ENCODE results near the gene IQGAP3. TPM values are rescaled to one million over a fixed set of nuclear protein-coding genes. Genes with fewer than 3 reads are reported as not detected.

IQGAP3 gene
- total and polyA plus RNA-seq, 7 experiments from 2014 or later: 0.24 to 14.4 TPM; not detected in 5

DNA sequence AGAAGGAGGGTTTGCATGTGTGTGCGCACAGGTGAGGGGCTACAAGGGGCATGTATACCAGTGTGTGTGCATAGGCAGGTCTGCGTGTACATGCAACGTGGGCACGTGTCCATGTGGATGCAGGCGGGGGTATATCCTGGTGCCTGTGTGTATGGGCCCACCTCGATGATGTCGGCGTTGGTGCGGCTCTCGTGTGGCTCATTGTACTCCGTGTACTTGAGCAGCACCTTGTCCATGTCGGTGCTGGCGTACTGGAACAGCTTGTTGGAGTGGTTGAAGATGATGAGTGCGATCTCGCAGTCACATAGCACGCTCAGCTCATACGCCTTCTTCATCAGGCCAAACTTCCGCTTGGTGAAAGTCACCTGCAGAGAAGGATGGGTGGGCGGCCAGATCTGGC is 90.1 kb downstream of the IQGAP3 start:
- Histone ChIP-seq H3K4me1 (ENCODE audit: control insufficient read depth in 2 of 2, insufficient read depth in 2 of 2, low read length in 2 of 2) (peaks cover 17 to 41% of the 10 kb centered on the region in 2 donors), H3K9me3 (ENCODE audit: control insufficient read depth in 2 of 3, low read length in 3 of 3) (no peaks in the 10 kb centered on the region), H3K27ac (ENCODE audit: low read depth, low read length) (peak overlapping the region; percentile 46), H3K27me3 (ENCODE audit: control insufficient read depth in 2 of 2, insufficient read depth in 2 of 2, low read length in 2 of 2) (no peaks in the 10 kb centered on the region), H3K36me3 (ENCODE audit: control insufficient read depth in 2 of 3, insufficient read depth in 3 of 3, low read length in 3 of 3) (peaks cover 22 to 80% (median 25%) of the 10 kb centered on the region in 3 experiments), H3K4me3 (ENCODE audit: low read length) (no peak overlapping the region)
- peaks cover 10 to 39% (median 26%) of the 10 kb centered on the region in 5 donors for H3K36me3 Mint-ChIP-seq
- H3K27me3 Mint-ChIP-seq: no peaks in the 10 kb centered on the region
- peak overlapping the region in 7 of 9 donors; percentile 76 to 94 (median 89) for H3K27ac Mint-ChIP-seq
- H3K4me3 Mint-ChIP-seq: peak overlapping the region in 2 of 10 donors; percentile 25 to 35
- peaks cover 54 to 72% (median 68%) of the 10 kb centered on the region in 7 donors for H3K4me1 Mint-ChIP-seq
- intact Hi-C loops (cut with micrococcal nuclease): loop anchor here in 1 of 2 donors (5.0 kb wide), 1 partner anchor 45 kb away; no protein-coding TSS in a partner anchor
- peaks cover 0 to 5% (median 0%) of the 10 kb centered on the region in 11 donors for H3K9me3 Mint-ChIP-seq
- no peak for DNase-seq
- ChIA-PET POLR2A (interaction anchor here (16.2 kb wide), 1 partner anchor 18 kb away, joined by 256 read pairs; the partner anchor contains the start of gene MEF2D), CTCF (interaction anchor here (0.6 to 3.4 kb wide), 10 partner anchors 9 to 135 kb away, joined by 3 to 39 read pairs (median 9); partner anchors contain the start of gene MEF2D)
- ATAC-seq: no peak

DNA sequence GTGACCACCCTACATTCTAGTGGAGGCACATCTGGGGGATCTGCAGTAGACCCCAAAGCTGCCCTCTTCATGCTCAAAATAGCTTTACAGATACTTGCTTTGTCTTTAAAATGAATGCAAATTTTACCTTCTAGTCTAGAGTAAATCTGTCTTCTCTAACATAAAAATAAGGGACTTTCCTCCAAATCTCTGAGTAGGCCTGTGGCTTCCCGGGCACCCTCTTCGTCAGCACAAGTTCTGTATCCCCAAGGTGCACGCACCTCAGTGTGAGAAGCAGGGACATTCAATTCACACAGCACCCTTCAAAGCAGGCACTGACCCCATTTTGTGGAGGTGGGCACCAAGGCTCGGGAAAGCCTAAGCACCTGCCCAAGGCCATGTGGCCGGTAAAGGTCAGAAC is 90.8 kb downstream of the IQGAP3 start:
- Mint-ChIP-seq H3K9me3 (peaks cover 0 to 5% (median 0%) of the 10 kb centered on the region in 11 donors), H3K27ac (peak overlapping the region; percentile 74 to 94 (median 89)), H3K36me3 (peaks cover 9 to 41% (median 29%) of the 10 kb centered on the region in 5 donors), H3K27me3 (no peaks in the 10 kb centered on the region), H3K4me1 (peaks cover 48 to 68% (median 61%) of the 10 kb centered on the region in 7 donors), H3K4me3 (peak overlapping the region in 6 of 10 donors; percentile 11 to 51 (median 30))
- intact Hi-C loops (cut with micrococcal nuclease): loop anchor here (2.0 to 5.0 kb wide), 5 partner anchors 46 to 127 kb away; partner anchors contain the start of gene IQGAP3 (in 2 of the 2)
- ATAC-seq: peak; percentile 38
- ChIA-PET CTCF (interaction anchor here (0.6 to 3.4 kb wide), 15 partner anchors 9 to 136 kb away, joined by 3 to 39 read pairs (median 8); partner anchors contain the start of gene MEF2D), POLR2A (interaction anchor here (0.9 to 16.2 kb wide), 3 partner anchors 9 to 21 kb away, joined by 3 to 256 read pairs (median 3); partner anchors contain the start of gene MEF2D)
- H3K27me3 ChIP-seq (ENCODE audit: control insufficient read depth in 2 of 2, insufficient read depth in 2 of 2, low read length in 2 of 2): no peaks in the 10 kb centered on the region
- peaks cover 29 to 87% (median 32%) of the 10 kb centered on the region in 3 experiments for H3K36me3 ChIP-seq (ENCODE audit: control insufficient read depth in 2 of 3, insufficient read depth in 3 of 3, low read length in 3 of 3)
- DNase-seq: peak in 3 of 9 donors; percentile 28 to 46 (median 30)
- H3K4me1 ChIP-seq (ENCODE audit: control insufficient read depth in 2 of 2, insufficient read depth in 2 of 2, low read length in 2 of 2): peaks cover 12 to 34% of the 10 kb centered on the region in 2 donors
- H3K27ac ChIP-seq (ENCODE audit: low read depth, low read length): peak overlapping the region; percentile 46
- no peaks in the 10 kb centered on the region for H3K9me3 ChIP-seq (ENCODE audit: control insufficient read depth in 2 of 3, low read length in 3 of 3)
- no peak overlapping the region for H3K4me3 ChIP-seq (ENCODE audit: low read length)

DNA sequence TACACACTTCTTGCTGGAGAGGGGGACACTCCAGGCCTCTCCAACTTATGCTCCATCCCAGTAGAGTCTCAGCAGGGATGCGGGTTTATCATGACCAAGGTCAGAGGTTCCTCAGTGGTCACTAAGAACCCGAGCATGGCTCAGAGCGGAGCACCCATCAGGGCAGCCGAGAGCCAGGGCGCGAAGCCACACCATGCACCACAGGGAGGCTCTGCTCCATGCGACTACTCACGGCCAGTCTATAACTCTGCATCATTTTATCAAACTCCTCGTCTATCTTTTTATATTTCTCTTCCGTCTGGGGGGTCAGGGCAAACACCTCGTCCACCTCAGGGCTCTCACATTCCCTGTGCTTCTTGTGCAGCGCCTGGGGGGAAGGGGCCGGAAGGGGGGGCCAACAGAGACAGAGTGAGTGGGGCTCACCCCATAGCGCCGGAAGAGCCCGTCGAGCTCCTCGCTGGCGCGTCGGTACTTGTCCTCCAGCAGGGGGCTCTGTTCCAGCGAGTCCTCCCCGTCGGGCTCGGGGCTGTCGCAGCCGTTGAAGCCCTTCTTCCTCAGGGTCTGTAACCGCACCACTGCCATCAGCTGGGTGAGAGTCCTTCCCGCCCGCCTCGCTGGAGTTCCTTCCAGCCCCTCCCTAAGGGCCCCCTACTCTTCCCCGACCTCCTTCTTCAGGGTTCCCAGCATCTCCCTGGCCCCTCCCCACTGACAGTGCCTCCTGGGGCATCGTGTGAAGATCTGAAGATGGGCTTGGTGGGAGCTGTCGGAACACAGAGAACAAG is 91.8 kb downstream of the IQGAP3 start:
- Histone ChIP-seq H3K27ac (ENCODE audit: low read depth, low read length) (peak overlapping the region; percentile 46), H3K4me3 (ENCODE audit: low read length) (no peak overlapping the region), H3K36me3 (ENCODE audit: control insufficient read depth in 2 of 3, insufficient read depth in 3 of 3, low read length in 3 of 3) (peaks cover 38 to 92% (median 39%) of the 10 kb centered on the region in 3 experiments), H3K27me3 (ENCODE audit: control insufficient read depth in 2 of 2, insufficient read depth in 2 of 2, low read length in 2 of 2) (no peaks in the 10 kb centered on the region), H3K4me1 (ENCODE audit: control insufficient read depth in 2 of 2, insufficient read depth in 2 of 2, low read length in 2 of 2) (peaks cover 12 to 25% of the 10 kb centered on the region in 2 donors), H3K9me3 (ENCODE audit: control insufficient read depth in 2 of 3, low read length in 3 of 3) (no peaks in the 10 kb centered on the region)
- Mint-ChIP-seq H3K36me3 (peaks cover 7 to 47% (median 32%) of the 10 kb centered on the region in 5 donors), H3K27ac (peak overlapping the region; percentile 74 to 99 (median 89)), H3K9me3 (peaks cover 0 to 5% (median 0%) of the 10 kb centered on the region in 11 donors), H3K4me3 (peak overlapping the region in 6 of 10 donors; percentile 23 to 51 (median 43)), H3K4me1 (peaks cover 42 to 67% (median 54%) of the 10 kb centered on the region in 7 donors), H3K27me3 (no peaks in the 10 kb centered on the region)
- ChIA-PET CTCF (interaction anchor here (0.6 to 3.4 kb wide), 22 partner anchors 9 to 665 kb away, joined by 3 to 39 read pairs (median 6); partner anchors contain the start of genes MEF2D and NAXE), POLR2A (interaction anchor here (0.9 to 16.2 kb wide), 6 partner anchors 8 to 111 kb away, joined by 3 to 256 read pairs (median 3); partner anchors contain the start of genes MEF2D and NAXE)
- intact Hi-C loops (cut with micrococcal nuclease): loop anchor here (1.0 to 5.0 kb wide), 9 partner anchors 20 to 128 kb away; partner anchors contain the start of genes IQGAP3 (in 2 of the 2) and MEF2D (in 1 of the 2)
- peak; percentile 63 to 88 (median 79) for DNase-seq
- ATAC-seq: peak; percentile 87

DNA sequence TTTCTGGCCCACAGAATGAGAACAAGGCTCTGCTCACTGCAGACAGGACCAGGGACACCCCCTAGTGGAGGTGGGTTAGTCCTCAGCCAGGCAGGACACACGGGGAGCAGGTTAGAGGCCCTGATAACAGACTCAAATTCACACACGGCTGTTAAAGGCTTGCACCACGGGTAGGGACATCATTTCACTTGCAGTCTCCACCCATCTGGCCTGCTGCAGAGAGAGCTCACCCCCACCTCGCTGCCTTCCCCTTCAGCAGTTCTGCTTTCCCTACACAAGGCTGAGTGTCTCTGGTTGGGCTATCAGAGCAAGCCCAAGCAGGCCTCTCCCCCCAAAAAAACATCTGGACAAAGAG is 92.4 kb downstream of the IQGAP3 start:
- Histone ChIP-seq H3K27me3 (ENCODE audit: control insufficient read depth in 2 of 2, insufficient read depth in 2 of 2, low read length in 2 of 2) (no peaks in the 10 kb centered on the region), H3K9me3 (ENCODE audit: control insufficient read depth in 2 of 3, low read length in 3 of 3) (no peaks in the 10 kb centered on the region), H3K36me3 (ENCODE audit: control insufficient read depth in 2 of 3, insufficient read depth in 3 of 3, low read length in 3 of 3) (peaks cover 44 to 98% (median 44%) of the 10 kb centered on the region in 3 experiments), H3K27ac (ENCODE audit: low read depth, low read length) (no peak overlapping the region), H3K4me3 (ENCODE audit: low read length) (no peak overlapping the region), H3K4me1 (ENCODE audit: control insufficient read depth in 2 of 2, insufficient read depth in 2 of 2, low read length in 2 of 2) (peaks cover 12 to 20% of the 10 kb centered on the region in 2 donors)
- ChIA-PET CTCF (interaction anchor here (0.6 to 3.4 kb wide), 22 partner anchors 9 to 664 kb away, joined by 3 to 39 read pairs (median 6); partner anchors contain the start of genes MEF2D and NAXE), POLR2A (interaction anchor here (1.0 to 16.2 kb wide), 4 partner anchors 11 to 23 kb away, joined by 3 to 256 read pairs (median 7); partner anchors contain the start of gene MEF2D)
- H3K4me3 Mint-ChIP-seq: peak overlapping the region in 1 of 10 donors; percentile 45
- ATAC-seq (no peak), DNase-seq (no peak)
- peaks cover 40 to 63% (median 49%) of the 10 kb centered on the region in 7 donors for H3K4me1 Mint-ChIP-seq
- no peaks in the 10 kb centered on the region for H3K27me3 Mint-ChIP-seq
- peak overlapping the region in 8 of 9 donors; percentile 3 to 99 (median 84) for H3K27ac Mint-ChIP-seq
- intact Hi-C loops (cut with micrococcal nuclease): loop anchor here (1.0 to 5.0 kb wide), 9 partner anchors 20 to 129 kb away; partner anchors contain the start of genes IQGAP3 (in 2 of the 2) and MEF2D (in 1 of the 2)
- peaks cover 7 to 51% (median 32%) of the 10 kb centered on the region in 5 donors for H3K36me3 Mint-ChIP-seq
- H3K9me3 Mint-ChIP-seq: peaks cover 0 to 5% (median 0%) of the 10 kb centered on the region in 11 donors

DNA sequence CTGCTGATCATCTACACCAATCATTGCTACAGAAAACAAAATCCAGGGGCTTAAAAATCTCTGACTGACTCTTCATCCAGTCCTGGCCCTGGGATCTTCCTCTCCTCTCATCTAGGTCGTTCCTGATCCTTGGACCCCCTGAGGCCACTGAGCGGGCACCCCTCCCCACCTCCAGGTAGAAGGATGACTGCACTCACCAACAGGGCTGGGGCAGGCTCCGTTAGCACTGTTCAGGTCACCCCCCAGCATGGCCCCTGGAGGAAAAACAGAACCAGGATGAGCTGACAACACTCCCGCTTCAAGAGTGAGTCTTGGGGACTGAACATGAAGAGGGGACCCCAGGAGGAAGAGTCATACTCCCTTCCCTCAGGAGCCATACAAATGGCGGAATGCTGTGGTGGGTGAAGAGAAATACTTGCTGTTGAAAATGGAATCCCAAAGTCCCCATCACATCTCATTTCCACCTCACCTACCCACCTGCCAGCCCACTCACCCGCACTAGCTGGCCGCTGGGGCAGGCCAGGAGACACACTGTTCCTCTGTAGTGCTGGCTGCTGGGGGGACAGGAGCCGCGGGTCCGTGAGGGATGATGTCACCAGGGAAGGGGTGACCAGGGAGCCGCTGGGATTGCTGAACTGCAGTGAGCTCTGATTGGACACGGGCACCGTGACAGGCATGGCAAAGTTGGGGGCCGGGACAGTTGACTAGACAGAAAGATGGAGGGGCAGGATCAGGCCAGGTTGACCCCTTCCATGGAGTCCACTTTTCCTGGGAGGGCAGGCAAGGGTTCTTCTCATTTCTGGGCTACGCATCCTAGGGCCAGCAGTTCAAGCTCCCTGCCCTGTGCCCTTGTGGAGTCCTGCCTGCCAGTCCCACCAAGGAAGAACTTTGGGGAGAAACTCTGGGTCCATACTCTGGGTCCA is 93.0 kb downstream of the IQGAP3 start:
- ATAC-seq: no peak

More for the DNA sequence above, 93.0 kb downstream of the IQGAP3 start:
- no peak overlapping the region for H3K27ac ChIP-seq (ENCODE audit: low read depth, low read length)
- peaks cover 12 to 18% of the 10 kb centered on the region in 2 donors for H3K4me1 ChIP-seq (ENCODE audit: control insufficient read depth in 2 of 2, insufficient read depth in 2 of 2, low read length in 2 of 2)
- H3K36me3 Mint-ChIP-seq: peaks cover 7 to 52% (median 32%) of the 10 kb centered on the region in 5 donors
- H3K27me3 ChIP-seq (ENCODE audit: control insufficient read depth in 2 of 2, insufficient read depth in 2 of 2, low read length in 2 of 2): no peaks in the 10 kb centered on the region
- intact Hi-C loops (cut with micrococcal nuclease): loop anchor here (1.0 to 5.0 kb wide), 9 partner anchors 21 to 129 kb away; partner anchors contain the start of genes IQGAP3 (in 2 of the 2) and MEF2D (in 1 of the 2)
- H3K27ac Mint-ChIP-seq: peak overlapping the region in 6 of 9 donors; percentile 21 to 89 (median 53)
- no peak overlapping the region for H3K4me3 Mint-ChIP-seq
- peaks cover 46 to 98% (median 50%) of the 10 kb centered on the region in 3 experiments for H3K36me3 ChIP-seq (ENCODE audit: control insufficient read depth in 2 of 3, insufficient read depth in 3 of 3, low read length in 3 of 3)
- ChIA-PET POLR2A (interaction anchor here (1.0 to 16.2 kb wide), 2 partner anchors 11 to 21 kb away, joined by 3 to 256 read pairs; partner anchors contain the start of gene MEF2D), CTCF (interaction anchor here (0.8 to 2.4 kb wide), 9 partner anchors 11 to 133 kb away, joined by 3 to 22 read pairs (median 5); no protein-coding TSS in a partner anchor)
- no peak overlapping the region for H3K4me3 ChIP-seq (ENCODE audit: low read length)
- no peaks in the 10 kb centered on the region for H3K27me3 Mint-ChIP-seq
- peaks cover 36 to 62% (median 43%) of the 10 kb centered on the region in 7 donors for H3K4me1 Mint-ChIP-seq
- peaks cover 0 to 5% (median 0%) of the 10 kb centered on the region in 11 donors for H3K9me3 Mint-ChIP-seq
- DNase-seq: no peak
- H3K9me3 ChIP-seq (ENCODE audit: control insufficient read depth in 2 of 3, low read length in 3 of 3): no peaks in the 10 kb centered on the region
